Measurements from ENCODE around the gene CCDC102A. TPM values are rescaled to one million over a fixed set of nuclear protein-coding genes. Genes with fewer than 3 reads are reported as not detected.

The CCDC102A gene
- polyA plus RNA-seq, 1 experiment: 7.1 TPM

GRCh38 chr16:57512296-57513001 lies 23.9 kb downstream of the CCDC102A start:
- H3K9me3 ChIP-seq (ENCODE audit: control insufficient read depth, insufficient read depth, low read length): no peaks in the 10 kb centered on the region
- H3K27me3 ChIP-seq (ENCODE audit: control insufficient read depth, insufficient read depth, low read length): peaks cover 15% of the 10 kb centered on the region
- TF ChIP-seq, protein P1, sequence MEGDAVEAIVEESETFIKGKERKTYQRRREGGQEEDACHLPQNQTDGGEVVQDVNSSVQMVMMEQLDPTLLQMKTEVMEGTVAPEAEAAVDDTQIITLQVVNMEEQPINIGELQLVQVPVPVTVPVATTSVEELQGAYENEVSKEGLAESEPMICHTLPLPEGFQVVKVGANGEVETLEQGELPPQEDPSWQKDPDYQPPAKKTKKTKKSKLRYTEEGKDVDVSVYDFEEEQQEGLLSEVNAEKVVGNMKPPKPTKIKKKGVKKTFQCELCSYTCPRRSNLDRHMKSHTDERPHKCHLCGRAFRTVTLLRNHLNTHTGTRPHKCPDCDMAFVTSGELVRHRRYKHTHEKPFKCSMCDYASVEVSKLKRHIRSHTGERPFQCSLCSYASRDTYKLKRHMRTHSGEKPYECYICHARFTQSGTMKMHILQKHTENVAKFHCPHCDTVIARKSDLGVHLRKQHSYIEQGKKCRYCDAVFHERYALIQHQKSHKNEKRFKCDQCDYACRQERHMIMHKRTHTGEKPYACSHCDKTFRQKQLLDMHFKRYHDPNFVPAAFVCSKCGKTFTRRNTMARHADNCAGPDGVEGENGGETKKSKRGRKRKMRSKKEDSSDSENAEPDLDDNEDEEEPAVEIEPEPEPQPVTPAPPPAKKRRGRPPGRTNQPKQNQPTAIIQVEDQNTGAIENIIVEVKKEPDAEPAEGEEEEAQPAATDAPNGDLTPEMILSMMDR (IDR thresholded peaks at IDR 0.05; ENCODE audit: low read depth, low read length): no peak
- no peak overlapping the region for H3K27ac ChIP-seq (ENCODE audit: low read depth, low read length)
- ChIA-PET CTCF (interaction anchor here (1.2 kb wide), 1 partner anchor 8 kb away, joined by 9 read pairs; no protein-coding TSS in a partner anchor), POLR2A (interaction anchor here (0.6 kb wide), 1 partner anchor 1053 kb away, joined by 5 read pairs; no protein-coding TSS in a partner anchor)
- no peak overlapping the region for H3K4me3 ChIP-seq (ENCODE audit: low read depth, low read length)
- DNase-seq (ENCODE audit: low read depth, low spot score): no peak

GRCh38 chr16:57510016-57510871 lies 26.1 kb downstream of the CCDC102A start:
- Histone ChIP-seq H3K4me3 (ENCODE audit: low read depth, low read length) (no peak overlapping the region), H3K27ac (ENCODE audit: low read depth, low read length) (no peak overlapping the region), H3K27me3 (ENCODE audit: control insufficient read depth, insufficient read depth, low read length) (peaks cover 30% of the 10 kb centered on the region), H3K9me3 (ENCODE audit: control insufficient read depth, insufficient read depth, low read length) (no peaks in the 10 kb centered on the region)
- TF ChIP-seq, protein P1 (IDR thresholded peaks at IDR 0.05; ENCODE audit: low read depth, low read length): no peak
- no peak for DNase-seq (ENCODE audit: low read depth, low spot score)
- ChIA-PET CTCF (interaction anchor here (3.9 kb wide), 1 partner anchor 10 kb away, joined by 26 read pairs; no protein-coding TSS in a partner anchor), POLR2A (interaction anchor here (0.6 kb wide), 1 partner anchor 76 kb away, joined by 7 read pairs; no protein-coding TSS in a partner anchor)

DNA sequence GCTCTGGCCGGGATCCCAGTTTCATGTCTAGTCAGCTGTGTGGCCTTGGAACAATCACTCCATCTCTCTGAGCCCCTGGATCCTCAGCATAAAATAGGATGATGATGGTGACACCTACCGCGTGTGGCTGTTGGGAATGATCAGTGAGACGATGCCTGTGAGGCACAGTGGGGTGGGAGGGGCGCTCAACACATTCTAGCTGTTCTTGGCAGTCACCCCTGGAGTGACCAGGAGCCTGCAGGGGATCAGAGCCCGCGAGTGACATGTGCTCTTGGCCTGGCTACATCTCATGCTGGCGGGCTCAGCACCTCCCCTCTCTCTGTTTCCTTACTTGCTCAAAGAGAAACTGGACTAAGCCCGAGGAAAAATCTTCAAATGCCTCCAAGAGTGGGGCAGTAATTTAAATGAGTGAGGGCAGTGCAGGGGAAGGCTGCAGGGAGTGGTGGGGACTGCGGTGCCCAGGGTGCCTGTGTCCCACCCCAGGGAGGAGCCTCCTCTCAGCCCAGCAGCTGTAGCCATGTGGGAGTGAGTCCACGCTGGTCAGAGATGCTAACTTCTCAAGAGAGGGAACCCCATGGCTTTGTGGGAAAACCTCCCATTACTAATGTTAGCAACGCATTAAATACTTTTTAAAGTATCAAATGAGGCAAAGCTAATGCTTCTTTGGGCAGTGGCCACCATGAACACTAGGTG lies 27.0 kb downstream of the CCDC102A start:
- H3K27me3 ChIP-seq (ENCODE audit: control insufficient read depth, insufficient read depth, low read length): peaks cover 36% of the 10 kb centered on the region
- ChIA-PET POLR2A (no interaction called here), CTCF (interaction anchor here (3.9 kb wide), 1 partner anchor 10 kb away, joined by 26 read pairs; no protein-coding TSS in a partner anchor)
- DNase-seq (ENCODE audit: low read depth, low spot score): no peak
- H3K9me3 ChIP-seq (ENCODE audit: control insufficient read depth, insufficient read depth, low read length): no peaks in the 10 kb centered on the region
- H3K27ac ChIP-seq (ENCODE audit: low read depth, low read length): no peak overlapping the region
- H3K4me3 ChIP-seq (ENCODE audit: low read depth, low read length): no peak overlapping the region
- TF ChIP-seq, protein P1 (IDR thresholded peaks at IDR 0.05; ENCODE audit: low read depth, low read length): no peak

- TF ChIP-seq, protein P1 (IDR thresholded peaks at IDR 0.05; ENCODE audit: low read depth, low read length): no peak
- Histone ChIP-seq H3K27me3 (ENCODE audit: control insufficient read depth, insufficient read depth, low read length) (peaks cover 48% of the 10 kb centered on the region), H3K27ac (ENCODE audit: low read depth, low read length) (no peak overlapping the region), H3K9me3 (ENCODE audit: control insufficient read depth, insufficient read depth, low read length) (no peaks in the 10 kb centered on the region), H3K4me3 (ENCODE audit: low read depth, low read length) (no peak overlapping the region)
- DNase-seq (ENCODE audit: low read depth, low spot score): no peak
- ChIA-PET CTCF (interaction anchor here (0.9 to 3.9 kb wide), 2 partner anchors 12 to 91 kb away, joined by 3 to 26 read pairs; no protein-coding TSS in a partner anchor), POLR2A (no interaction called here)
Measured at GRCh38 chr16:57508035-57508425, 28.3 kb downstream of the CCDC102A start.
